Peyer's patch (tissue), 4 donors: ENCODE measurements around the gene PMEL. TPM values are rescaled to one million over a fixed set of nuclear protein-coding genes. Genes with fewer than 3 reads are reported as not detected.

ENCODE experiments used
- DNase-seq, 3 donors: peaks; one replicate each; pipeline ENCODE4 v3.0.0-alpha.2; 2017 to 2019
- H3K27ac ChIP-seq, 4 donors: fragments of 200-600 bp; sonication (generic); one replicate each; pipeline ENCODE4 v1.5.1; 2016 to 2019
- H3K27me3 ChIP-seq, 2 donors: fragments of 200-600 bp; sonication (generic); one replicate each; pipeline ENCODE4 v1.5.1; 2019
- H3K36me3 ChIP-seq, 3 donors: fragments of 200-600 bp; sonication (generic); one replicate each; pipeline ENCODE4 v1.5.1; 2016 to 2019
- H3K4me1 ChIP-seq, 4 donors: fragments of 200-600 bp; sonication (generic); one replicate each; pipeline ENCODE4 v1.5.1; 2016 to 2019
- H3K4me3 ChIP-seq, 4 donors: fragments of 200-600 bp; sonication (generic); 1 replicate in 3 of 4; 2 replicates in 1 of 4; pipeline ENCODE4 v1.5.1; 2016 to 2019; ENCODE audit warnings: mild to moderate bottlenecking in 1 of 4
- H3K9me3 ChIP-seq, 4 donors: fragments of 200-600 bp; sonication (generic); one replicate each; pipeline ENCODE4 v1.5.1; 2016 to 2019; ENCODE audit warnings: mild to moderate bottlenecking in 1 of 4
- POLR2A ChIP-seq, 2 donors: fragments of 450-650 bp; IDR thresholded peaks; one replicate each; pipeline ENCODE4 v1.5.1; 2017; ENCODE audit warnings: antibody characterized with exemption in 2 of 2, mild to moderate bottlenecking in 2 of 2, moderate library complexity in 2 of 2
- total RNA-seq, 4 donors: library from RNA; depleted of rRNA; stranded (reverse); fragments of >200 nt; gene quantifications; one replicate each; pipeline ENCODE4 v1.1.0, GENCODE V29; 2016
- TF ChIP-seq, protein P1 (sequence below), 6 experiments: fragments of 450-650 bp in 4 of 6; fragments of 200-600 bp in 2 of 6; sonication (generic) in 1 of 6; IDR thresholded peaks; one replicate each; pipeline ENCODE4 v1.5.1; 2017 to 2019; ENCODE audit warnings: antibody characterized with exemption in 6 of 6, mild to moderate bottlenecking in 3 of 6, moderate library complexity in 1 of 6

PMEL gene
- total RNA-seq, 4 donors from 2014 or later = 2.5 to 10.0 (median 3.0) TPM

DNA sequence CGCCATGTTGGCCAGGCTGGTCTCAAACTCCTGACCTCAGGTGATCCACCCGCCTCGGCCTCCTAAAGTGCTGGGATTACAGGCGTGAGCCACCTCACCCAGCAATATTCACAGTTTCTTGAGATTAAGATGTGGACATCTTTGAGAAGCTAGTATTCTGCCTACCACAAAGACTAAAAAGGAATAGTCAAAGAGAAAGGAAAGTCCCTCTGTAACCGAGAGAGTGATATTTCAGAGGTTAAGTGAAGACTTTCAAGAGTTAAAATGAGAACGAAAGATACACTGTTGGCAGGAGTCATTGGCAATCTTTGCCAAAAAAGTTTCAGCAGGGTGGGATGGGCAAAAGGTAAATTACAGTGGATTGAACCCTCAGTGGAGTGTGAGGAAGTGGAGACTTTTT is 19.3 kb downstream of the PMEL start:
- H3K4me1 ChIP-seq = peaks cover 0 to 4% (median 0%) of the 10 kb centered on the region in 4 donors
- H3K4me3 ChIP-seq = no peak overlapping the region
- H3K27me3 ChIP-seq = no peaks in the 10 kb centered on the region
- no peak for DNase-seq
- TF ChIP-seq POLR2A (IDR thresholded peaks at IDR 0.05) = no peak
- TF ChIP-seq, protein P1, sequence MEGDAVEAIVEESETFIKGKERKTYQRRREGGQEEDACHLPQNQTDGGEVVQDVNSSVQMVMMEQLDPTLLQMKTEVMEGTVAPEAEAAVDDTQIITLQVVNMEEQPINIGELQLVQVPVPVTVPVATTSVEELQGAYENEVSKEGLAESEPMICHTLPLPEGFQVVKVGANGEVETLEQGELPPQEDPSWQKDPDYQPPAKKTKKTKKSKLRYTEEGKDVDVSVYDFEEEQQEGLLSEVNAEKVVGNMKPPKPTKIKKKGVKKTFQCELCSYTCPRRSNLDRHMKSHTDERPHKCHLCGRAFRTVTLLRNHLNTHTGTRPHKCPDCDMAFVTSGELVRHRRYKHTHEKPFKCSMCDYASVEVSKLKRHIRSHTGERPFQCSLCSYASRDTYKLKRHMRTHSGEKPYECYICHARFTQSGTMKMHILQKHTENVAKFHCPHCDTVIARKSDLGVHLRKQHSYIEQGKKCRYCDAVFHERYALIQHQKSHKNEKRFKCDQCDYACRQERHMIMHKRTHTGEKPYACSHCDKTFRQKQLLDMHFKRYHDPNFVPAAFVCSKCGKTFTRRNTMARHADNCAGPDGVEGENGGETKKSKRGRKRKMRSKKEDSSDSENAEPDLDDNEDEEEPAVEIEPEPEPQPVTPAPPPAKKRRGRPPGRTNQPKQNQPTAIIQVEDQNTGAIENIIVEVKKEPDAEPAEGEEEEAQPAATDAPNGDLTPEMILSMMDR (IDR thresholded peaks at IDR 0.05) = no peak
- H3K27ac ChIP-seq = no peak overlapping the region
- H3K9me3 ChIP-seq = no peaks in the 10 kb centered on the region
- peaks cover 0 to 73% (median 0%) of the 10 kb centered on the region in 3 donors for H3K36me3 ChIP-seq

DNA sequence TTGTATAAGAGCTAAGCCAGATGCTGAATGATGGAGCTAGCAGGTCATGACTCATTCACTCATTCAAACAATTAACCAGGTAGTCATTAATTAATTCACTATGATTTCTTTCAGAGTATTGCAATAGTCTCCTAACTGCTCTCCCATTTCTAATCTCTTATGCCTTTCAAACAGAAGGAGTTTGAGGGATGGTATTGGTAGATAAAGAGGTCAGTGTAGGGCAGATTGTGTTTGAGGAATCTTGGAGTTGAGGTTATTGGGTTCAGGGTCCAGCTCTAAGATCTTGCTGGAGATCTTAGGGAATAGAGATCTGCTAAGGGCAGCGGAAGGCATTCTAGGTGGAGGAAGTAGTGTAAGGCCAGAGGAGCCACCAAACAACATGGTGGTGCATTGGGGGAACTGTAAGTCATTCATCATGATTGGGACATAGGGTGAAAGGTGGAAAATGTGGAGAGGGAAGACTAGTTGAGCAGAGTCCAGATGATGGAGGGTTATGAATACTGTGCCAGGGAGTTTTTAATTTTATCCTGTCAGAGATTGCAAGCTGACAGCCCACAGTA is 23.2 kb downstream of the PMEL start:
- Histone ChIP-seq H3K36me3 (peaks cover 0 to 83% (median 0%) of the 10 kb centered on the region in 3 donors), H3K4me3 (no peak overlapping the region), H3K27me3 (no peaks in the 10 kb centered on the region), H3K4me1 (peaks cover 0 to 29% (median 0%) of the 10 kb centered on the region in 4 donors), H3K27ac (peak overlapping the region in 1 of 4 donors; percentile 4), H3K9me3 (no peaks in the 10 kb centered on the region)
- no peak for TF ChIP-seq POLR2A (IDR thresholded peaks at IDR 0.05)
- TF ChIP-seq, protein P1 (IDR thresholded peaks at IDR 0.05) = no peak
- no peak for DNase-seq

DNA sequence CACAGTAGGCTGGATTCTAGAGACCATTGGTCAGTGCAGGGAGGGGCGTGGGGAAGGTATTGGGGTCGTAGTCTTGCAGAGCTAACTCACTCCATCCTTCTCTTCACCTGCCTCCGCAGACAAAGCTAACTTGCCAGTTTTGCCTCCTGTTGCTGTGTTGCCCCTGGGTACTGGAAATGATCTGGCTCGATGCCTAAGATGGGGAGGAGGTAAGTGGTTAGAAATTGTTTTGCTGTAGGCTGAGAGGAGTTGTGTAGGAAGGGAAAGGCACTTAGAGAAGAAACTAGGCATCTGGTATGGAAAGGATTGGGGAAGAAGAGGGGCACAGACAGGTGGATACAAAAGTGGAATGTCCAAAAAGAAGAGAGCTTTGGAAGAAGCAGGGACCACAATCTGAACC is 23.8 kb downstream of the PMEL start:
- H3K27ac ChIP-seq = no peak overlapping the region
- H3K4me1 ChIP-seq = peaks cover 0 to 29% (median 0%) of the 10 kb centered on the region in 4 donors
- DNase-seq = no peak
- no peak overlapping the region for H3K4me3 ChIP-seq
- peaks cover 0 to 83% (median 0%) of the 10 kb centered on the region in 3 donors for H3K36me3 ChIP-seq
- no peaks in the 10 kb centered on the region for H3K9me3 ChIP-seq
- no peaks in the 10 kb centered on the region for H3K27me3 ChIP-seq
- TF ChIP-seq, protein P1 (IDR thresholded peaks at IDR 0.05) = no peak
- no peak for TF ChIP-seq POLR2A (IDR thresholded peaks at IDR 0.05)

DNA sequence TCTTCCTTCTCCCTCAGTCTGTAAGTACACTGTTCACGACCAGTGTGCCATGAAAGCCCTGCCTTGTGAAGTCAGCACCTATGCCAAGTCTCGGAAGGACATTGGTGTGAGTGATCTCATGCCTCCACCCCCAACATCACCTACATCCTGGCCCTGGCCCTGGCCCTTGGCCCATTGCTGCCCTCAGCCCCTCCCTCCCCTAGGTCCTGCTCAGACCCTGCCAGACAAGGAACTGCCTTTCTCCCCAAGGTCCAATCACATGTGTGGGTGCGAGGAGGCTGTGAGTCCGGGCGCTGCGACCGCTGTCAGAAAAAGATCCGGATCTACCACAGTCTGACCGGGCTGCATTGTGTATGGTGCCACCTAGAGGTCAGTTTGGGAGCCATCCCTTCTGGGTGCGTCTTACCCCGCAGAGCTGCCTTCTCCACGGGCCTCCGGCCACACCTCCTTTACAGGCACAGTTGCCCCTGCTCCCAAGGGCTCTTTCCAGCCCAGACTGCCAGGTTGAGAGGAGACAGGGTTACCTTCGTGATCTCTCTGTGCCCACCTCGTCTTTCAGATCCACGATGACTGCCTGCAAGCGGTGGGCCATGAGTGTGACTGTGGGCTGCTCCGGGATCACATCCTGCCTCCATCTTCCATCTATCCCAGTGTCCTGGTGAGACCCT is 25.6 kb downstream of the PMEL start:
- H3K36me3 ChIP-seq = peaks cover 0 to 74% (median 0%) of the 10 kb centered on the region in 3 donors

DNA sequence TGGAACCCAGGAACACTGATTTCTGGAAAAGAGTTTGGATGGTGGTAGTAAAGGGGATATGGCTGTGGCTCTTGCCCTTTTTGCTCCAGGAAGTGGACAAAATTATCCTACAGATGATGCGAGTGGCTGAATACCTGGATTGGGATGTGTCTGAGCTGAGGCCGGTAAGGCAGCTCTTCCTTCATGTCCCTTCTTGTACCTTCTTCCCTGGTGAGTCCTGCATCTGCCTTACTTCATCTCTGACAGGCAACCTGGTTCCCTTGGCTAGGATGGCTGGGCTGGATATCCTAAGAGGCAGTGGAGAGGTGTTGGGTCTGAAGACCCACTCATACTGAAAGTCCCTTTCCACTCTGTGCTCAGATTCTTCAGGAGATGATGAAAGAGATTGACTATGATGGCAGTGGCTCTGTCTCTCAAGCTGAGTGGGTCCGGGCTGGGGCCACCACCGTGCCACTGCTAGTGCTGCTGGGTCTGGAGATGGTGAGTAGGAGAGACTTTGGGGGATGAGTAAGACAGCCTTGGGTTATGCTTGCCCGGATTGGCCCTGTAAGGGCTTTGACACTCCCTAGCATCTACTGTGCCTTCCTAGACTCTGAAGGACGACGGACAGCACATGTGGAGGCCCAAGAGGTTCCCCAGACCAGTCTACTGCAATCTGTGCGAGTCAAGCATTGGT is 26.9 kb downstream of the PMEL start:
- no peaks in the 10 kb centered on the region for H3K9me3 ChIP-seq
- TF ChIP-seq POLR2A (IDR thresholded peaks at IDR 0.05) = no peak
- TF ChIP-seq, protein P1 (IDR thresholded peaks at IDR 0.05) = no peak
- H3K4me3 ChIP-seq = no peak overlapping the region
- H3K36me3 ChIP-seq = peaks cover 0 to 62% (median 0%) of the 10 kb centered on the region in 3 donors
- H3K4me1 ChIP-seq = peaks cover 0 to 52% (median 2%) of the 10 kb centered on the region in 4 donors
- DNase-seq = no peak
- no peaks in the 10 kb centered on the region for H3K27me3 ChIP-seq
- peak overlapping the region in 2 of 4 donors; percentile 54 to 85 for H3K27ac ChIP-seq

More for the DNA sequence above, 25.6 kb downstream of the PMEL start:
- Histone ChIP-seq H3K9me3 (no peaks in the 10 kb centered on the region), H3K4me3 (peak overlapping the region in 1 of 4 donors; percentile 36), H3K27me3 (no peaks in the 10 kb centered on the region), H3K27ac (peak overlapping the region in 3 of 4 donors; percentile 54 to 85 (median 62)), H3K4me1 (peaks cover 0 to 41% (median 0%) of the 10 kb centered on the region in 4 donors)
- TF ChIP-seq POLR2A (IDR thresholded peaks at IDR 0.05) = peak in 1 of 2 donors; percentile 59
- TF ChIP-seq, protein P1 (IDR thresholded peaks at IDR 0.05) = peak; percentile 84 to 96 (median 94)
- peak; percentile 86 to 95 (median 87) for DNase-seq
